ENCODE data around the gene GRB10.
"Not testable (repeated sequence)": the region's sequence is repeated elsewhere in the genome, so short reads cannot be mapped to it uniquely, and the experiment has no call there.

Gene GRB10

DNA sequence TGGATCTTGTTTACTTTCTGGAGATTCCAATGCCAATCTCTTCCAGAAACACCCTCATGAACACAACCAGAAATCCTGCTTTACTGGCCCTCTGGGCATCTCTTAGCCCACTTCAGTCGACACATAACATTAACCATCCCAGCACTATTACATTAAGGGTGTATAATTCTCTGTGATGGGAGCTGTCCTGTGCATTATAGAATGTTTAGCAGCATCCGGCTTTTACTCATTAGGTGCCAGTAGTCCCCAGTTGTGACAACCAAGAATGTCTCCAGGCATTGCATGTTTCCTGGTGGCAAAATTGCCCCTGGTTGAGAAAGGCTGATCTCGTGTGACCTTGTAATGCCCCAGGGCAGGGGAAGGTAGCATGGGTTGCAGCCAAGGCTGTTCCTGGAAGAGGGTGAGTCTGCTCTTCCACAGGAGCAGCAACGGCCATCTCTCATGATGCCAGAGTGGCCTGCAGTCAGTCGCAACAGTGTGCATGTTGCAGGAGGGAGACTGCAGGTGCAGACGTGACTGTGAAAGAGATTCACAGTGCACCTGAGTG is 214.9 kb downstream of the GRB10 start:
- DNase-seq, result no peak

DNA sequence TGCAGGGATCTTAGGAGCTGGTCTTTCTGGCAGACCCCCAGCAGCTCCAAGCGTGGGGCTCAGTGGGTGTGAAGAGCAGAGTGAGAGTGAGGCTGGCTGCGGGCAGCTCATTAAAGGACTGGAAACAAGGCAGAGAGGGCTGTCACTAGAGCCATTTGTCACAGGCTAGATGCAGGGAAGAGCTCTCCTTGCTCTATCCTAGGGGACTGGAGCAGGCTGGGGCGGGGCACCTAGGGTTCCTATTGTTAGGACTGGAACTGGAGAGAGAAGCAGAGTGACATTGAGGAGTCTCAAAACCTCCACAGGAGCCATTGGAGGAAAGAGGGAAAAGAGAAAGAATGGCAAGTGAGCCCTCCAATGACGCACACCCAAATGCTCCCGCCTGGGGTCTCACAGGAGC is 216.7 kb downstream of the GRB10 start:
- DNase-seq, result peak in 1 of 3 experiments; percentile 29

DNA sequence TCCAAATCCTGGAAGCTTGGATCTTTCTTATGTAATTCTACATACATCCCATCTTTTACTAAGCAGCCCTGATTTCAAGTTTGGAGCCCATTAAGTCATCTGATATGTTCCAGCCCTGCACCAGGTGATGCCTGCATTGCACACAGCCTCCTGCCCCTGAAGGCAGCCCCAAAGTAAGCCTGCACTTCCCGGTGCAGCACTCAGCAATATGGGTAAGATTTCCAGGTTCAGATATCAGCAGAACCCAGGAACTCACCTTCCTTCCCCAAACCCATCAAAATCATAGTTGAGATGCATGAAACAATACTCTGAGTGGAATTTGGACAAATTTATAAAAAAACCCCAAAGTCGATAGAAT is 217.2 kb downstream of the GRB10 start:
- no peak for DNase-seq

DNA sequence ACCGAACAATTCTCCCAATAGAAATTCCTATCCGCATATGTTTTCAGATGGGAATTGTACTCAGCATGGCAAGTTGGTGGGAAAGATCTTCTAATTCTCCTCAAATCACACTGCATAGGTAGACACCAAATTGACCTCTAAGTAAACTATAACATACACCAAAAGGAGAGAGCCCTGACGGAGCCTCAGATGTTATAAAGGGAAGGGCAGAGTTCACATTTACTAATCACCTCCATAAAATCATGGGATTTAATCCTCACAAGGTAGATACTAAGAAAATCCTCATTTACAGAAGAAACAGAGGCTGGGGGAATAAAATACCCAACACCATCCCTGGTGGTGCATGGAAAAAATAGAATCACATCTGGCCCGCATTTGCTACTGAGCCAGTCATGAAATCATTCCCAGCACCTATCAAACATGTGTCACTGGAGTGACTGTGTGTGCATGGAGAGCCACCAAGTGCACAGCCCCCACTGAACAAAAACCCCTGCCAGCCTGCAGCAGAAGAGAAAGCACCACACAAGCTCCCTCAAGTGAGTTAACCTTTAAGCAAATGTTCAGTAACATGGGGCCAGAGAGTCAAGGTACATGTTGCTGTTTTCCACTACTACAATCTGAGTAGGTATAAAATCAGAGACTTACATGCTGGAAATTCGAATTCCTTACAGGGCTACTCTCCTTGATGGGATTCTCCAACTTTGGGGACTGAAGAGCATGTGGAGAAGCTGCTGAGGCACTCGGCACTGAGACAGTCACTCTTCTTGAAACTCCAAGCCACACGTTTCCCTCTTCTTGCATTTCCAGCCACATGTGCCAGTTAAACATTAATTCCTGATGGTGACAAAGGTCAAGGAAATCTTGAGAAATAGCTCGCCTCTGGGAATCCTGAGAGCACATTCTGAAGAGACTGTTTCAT is 217.8 kb downstream of the GRB10 start, which contains the start of gene DDC:
TSS of gene DDC (minus strand) at position 766 of the 919 bp plus-strand sequence. CDS start 21,320 bp downstream, outside the sequence.
- no peak for DNase-seq

DNA sequence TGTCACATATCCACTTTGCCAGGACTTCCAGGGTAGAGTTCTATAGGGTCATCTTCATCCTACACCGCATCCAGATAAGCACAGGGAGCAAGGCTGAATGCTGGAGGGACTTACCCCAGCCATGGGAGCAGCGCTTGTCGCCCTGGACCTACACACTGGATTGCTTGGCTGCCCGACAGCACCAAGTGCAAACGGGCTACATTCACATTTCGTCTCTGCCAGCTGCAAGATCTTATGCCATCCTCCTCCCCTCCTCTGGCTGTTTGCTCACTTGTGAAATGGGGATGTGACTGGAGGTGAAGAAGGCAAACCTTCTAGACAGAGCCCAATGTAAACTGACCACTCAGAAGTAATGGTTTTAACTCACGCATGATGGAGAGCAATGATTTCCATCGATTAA is 218.5 kb downstream of the GRB10 start:
- no peak for DNase-seq

DNA sequence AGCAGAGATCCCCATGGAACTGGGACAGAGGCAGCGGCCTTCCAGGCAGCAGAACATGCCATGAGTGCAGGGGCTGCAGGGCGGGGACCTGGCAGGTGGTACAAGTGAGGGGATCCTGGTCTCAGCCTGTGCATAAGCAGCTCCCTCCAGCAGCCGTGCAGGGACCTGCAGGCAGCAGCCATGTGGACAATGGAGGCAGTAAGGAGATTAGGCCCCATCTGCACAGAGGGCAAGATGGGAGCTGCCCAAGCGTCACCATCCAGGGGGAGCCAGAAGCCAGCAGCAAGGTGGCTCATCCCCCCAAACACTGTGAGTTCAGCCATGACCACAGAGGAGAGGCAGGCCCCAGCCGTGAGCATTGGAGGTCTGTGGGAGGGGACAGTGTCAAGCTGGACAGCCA is 220.6 kb downstream of the GRB10 start:
- DNase-seq, result peak in 1 of 3 experiments; percentile 47

DNA sequence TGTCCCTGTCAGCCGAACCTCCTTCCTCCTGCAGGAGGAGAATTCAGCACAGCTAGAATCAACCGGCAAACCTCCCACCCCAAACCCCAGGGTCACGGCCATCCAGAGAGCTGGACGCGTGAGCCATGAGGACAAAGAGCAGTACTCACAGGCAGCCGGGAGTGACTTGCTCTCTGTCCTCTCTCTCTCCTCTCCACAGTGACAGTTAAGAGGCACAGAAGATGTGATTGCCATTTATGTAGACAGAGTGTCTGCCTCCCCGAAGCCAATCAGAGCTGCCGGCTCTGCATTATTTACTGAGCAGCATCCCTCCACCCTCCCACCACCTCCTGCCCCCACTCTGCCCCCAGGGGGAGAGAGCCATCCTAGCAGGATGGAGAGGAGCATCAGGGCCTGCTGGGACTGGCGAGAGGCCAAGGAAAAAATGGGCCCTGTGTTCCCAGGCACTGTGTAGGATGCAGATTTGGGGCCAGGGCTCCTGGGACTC is 221.8 kb downstream of the GRB10 start:
- DNase-seq, result peak; percentile 83 to 98 (median 92)

DNA sequence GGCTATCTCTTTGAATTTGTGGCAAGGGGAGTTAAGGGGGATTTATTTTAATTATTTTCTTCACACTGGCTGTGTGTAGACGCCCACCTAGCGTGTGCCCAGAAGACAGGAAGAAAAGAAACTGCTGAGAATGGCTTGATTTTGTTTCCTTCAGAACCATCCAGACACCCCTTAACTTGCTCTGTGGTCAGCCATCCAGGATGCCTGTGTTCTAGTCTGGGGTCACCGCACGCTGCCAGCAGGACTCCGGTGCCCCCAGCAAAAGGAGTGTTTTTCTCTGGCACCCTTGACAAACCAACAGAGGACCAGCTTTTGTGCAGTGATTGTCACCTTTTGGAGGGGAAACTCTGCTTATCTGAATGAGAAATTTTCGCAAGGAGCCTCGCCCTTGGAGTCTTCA is 222.8 kb downstream of the GRB10 start:
- peak in 1 of 3 experiments; percentile 58 for DNase-seq

DNA sequence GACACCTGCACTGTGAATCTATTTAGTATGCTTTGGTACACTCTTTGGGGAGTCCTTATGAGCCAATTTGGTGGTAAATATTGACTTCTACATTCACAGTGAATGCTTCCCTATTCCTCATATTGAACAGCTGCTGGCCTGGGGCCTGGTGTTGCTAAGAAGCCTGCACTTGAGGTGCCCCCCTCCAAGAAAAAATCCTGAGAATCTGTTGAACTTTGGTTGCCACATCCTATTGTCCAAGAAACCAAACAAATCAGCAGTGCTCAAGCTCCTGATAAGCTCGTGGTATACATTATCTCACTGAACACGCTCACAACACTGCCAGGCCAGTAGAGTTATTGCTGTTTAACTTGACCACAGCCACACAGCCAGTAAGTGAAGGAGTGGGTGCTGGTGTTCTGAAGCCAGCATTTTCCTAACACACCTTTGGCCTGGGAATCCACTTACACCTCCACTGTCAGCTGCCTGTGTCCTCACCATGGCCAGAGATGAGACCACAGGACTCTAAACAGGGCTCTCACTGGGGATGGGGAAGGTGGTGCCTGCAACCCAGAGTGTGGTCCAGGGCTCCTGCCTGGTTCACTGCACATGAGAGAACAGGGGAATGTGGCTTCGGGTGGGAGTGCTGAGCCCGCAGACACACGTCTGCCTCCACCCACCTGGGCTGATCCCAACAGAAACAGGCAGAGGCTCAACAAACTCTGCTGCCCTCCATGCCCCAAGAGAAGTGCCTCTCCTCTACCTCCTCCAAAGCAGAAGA is 224.2 kb downstream of the GRB10 start:
- peak; percentile 46 to 98 (median 83) for DNase-seq

DNA sequence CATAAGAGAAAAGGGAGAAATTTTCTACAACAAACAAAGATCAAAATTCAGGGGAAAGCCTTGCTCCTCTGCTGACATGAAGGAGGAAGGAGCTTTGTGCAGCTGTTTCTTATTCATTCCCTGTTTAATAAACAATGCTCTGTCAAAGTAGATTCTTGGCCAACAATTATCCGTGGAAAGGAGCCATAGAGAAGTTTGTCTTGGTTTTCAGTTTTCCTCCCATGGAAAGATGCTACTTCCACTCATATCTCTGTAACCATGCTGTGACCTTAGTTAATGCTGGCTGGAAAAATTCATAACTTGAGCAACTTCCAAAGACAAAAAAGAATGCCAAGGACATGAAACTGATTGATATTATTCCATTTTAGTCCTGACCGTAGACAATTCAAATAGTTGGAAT is 225.6 kb downstream of the GRB10 start:
- no peak for DNase-seq

DNA sequence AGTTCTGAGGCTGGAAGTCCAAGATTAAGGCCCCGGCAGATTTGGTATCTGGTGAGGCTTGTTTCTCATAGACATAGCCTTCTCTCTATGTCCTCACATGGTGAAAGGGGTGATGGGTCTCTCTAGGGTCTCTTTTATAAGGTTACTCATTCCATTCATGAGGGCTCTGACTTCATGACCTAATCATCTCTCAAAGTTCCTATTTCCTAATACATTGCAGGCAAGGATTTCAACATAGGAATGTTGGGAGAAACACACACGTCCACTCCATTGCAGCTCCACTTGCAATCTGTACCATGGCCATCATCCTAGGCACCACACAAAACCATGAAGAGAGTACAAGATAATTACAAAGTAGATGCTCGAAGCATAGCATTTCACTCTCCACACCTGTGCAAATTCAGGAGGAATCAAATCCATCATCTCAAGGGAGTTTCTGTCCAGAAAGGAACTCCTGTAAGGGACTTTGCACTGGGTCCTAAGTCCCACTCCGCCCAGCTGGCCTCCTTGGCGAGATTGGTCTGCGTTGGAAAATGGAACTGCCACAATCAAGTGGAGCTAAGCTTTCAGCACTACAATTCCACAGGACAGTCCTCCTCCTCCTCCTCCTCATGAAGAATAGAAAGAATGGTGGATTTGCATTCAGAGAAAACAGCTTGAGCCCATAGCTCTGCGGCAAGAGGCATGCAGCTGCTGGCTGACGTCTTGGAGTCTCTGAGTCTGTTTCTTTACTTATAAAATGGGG is 226.3 kb downstream of the GRB10 start:
- peak in 2 of 3 experiments; percentile 34 to 51 for DNase-seq

DNA sequence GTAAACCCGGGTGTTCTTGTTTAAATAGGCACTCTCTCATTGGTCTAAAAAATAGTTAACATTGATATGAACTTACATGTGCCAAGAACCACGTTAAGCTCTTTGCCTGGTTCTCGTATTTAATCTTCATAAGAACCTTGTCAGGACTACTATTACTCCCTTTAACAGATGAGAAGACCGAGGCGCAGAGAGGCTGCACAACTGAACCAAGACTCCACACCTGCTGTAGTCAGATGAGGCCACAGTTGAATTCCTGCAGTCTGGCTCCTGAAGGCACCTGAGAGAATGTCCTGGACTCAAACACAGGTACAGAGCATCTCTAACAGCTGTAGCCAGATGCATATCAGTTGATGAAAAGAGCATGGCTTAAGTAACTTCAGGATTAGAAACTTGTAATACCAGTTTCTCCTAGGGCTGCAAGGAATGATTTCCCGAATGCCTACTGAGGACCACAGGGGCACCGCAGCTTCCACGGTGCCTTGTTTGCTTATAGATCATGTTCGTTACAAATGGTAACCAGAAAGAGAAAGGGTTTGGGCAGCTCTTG is 227.0 kb downstream of the GRB10 start:
- peak in 2 of 3 experiments; percentile 12 to 32 for DNase-seq

DNA sequence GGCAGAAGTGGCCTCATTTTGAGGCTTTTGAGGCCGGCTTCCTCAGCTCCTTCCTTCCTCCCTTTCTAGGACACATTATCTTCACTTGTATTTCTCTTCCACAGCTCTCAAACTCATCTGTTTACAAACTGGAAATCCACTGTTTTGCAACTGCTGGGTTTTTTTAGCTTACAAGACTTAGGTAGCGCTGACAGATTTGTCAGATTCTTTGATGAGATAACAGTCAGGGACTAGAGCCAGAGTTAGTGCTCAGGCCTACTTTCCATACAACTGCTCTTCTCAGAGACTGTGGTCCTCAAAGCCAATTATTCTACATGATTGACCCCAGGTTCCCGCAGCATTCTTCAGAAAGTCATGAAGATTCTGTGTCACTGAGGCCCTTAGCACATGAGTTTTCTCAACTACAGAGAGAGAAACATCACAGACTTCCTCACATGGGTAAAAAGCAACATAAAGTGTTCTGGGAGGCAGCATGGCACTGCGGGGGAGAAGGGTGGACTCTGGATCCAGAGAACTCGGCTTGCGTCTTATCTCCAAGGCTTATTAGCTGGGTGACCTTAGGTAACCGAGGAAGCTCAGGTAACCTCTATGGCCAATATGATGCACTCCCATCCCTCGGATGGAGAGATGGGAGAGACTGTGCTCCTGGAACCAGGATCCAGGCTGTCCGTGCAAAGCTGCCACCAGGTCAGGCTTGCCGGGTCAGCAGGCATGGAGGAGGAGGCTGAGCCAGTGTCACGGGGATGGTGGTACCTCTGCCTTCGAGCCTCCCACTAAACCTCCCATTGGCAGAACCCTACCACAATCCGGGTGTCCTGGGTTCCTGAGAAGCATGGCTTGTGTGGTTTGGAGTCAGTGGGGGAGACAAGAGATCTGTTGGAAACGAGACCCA is 228.0 kb downstream of the GRB10 start:
- peak in 1 of 3 experiments; percentile 26 for DNase-seq

DNA sequence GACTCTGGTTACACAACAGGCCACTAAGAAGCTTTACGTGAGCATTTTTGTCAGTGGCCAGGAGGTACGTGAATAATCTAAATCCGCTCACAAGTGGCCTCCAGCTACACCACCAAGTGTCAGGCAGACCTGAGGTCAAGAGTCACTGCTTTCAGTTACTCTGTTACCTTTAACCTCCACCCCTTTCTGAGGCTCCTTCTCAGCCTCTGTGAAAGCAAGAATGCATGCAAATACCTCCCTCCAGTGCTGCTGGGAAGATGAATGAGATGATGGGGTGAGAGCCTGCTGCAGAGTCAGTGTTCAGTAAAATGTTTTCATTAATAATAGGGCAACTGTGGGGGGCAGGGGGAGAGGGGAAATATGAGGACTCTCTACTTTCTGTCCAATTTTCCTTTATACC is 228.7 kb downstream of the GRB10 start:
- peak in 1 of 3 experiments; percentile 26 for DNase-seq

DNA sequence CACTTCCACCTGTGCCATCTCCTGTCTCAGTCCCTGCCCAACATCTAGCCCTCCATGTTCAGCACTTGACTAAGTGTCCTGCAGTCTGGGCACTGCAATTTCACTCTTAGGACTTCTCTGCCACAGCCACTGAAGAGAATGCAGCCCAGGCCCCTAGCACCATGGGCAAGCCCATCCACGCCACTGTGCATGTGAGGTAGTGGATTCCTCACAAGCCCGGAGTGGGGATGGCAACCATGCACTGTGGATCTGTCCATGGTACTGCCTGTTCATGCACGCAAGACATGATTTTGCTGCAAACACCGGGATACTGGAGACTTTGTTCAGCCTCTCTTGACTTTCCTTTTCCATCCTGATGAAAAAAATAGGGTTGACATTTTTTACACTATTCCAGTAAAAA is 229.8 kb downstream of the GRB10 start:
- DNase-seq, result no peak

DNA sequence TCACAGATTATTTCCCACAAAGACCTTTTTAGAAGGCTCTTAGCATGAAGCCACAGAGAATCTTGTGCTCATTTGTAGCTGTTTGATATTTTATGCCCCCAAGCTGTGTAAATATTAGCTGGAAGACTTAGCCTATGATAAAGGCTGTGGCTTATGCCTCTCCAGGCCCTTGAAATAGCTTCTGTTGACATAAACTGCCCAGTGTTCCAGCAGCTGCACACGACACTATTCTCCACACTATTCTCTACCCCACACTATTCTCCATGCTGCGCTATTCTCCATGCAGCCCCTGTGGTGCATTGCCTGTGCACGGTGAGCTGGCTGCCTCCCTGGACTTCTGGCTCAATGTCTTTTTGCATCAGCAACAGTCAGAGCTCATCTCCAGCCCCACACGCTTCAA is 230.6 kb downstream of the GRB10 start:
- peak; percentile 89 to 99 (median 93) for DNase-seq

DNA sequence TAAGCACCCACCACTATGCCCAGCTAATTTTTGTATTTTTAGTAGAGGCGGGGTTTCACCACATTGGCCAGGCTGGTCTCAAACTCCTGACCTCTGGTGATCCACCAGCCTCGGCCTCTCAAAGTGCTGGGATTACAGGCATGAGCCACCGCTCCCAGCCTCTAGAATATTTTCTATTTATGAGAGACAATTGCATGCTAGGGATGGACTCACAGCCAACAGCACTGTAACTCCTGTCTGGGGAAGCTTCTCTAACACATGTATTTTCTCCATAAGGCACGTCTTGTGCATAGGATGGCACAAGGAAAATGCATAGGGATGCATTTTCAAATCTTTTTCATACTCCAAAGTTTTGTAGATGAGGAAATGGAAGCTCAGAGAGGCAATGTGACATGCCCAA is 237.1 kb downstream of the GRB10 start:
- DNase-seq, result not testable (repeated sequence)

DNA sequence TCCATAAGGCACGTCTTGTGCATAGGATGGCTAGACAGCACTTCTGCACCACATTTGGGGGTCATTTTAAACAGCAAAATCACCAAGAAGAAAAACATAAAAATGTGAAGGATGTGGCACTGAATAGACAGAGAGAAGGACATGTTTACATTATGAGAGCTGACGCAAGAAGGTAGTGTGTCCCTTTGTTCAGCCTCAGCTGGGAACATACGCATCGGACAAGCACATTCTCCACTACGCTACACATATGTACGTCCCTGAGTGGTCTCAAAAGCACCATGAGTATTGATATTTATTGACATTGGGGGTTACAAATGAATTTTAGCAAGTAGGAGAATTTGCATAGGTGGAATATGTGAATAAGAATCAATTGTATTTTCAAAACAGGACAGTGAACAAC is 237.7 kb downstream of the GRB10 start:
- peak in 2 of 3 experiments; percentile 16 to 78 for DNase-seq

DNA sequence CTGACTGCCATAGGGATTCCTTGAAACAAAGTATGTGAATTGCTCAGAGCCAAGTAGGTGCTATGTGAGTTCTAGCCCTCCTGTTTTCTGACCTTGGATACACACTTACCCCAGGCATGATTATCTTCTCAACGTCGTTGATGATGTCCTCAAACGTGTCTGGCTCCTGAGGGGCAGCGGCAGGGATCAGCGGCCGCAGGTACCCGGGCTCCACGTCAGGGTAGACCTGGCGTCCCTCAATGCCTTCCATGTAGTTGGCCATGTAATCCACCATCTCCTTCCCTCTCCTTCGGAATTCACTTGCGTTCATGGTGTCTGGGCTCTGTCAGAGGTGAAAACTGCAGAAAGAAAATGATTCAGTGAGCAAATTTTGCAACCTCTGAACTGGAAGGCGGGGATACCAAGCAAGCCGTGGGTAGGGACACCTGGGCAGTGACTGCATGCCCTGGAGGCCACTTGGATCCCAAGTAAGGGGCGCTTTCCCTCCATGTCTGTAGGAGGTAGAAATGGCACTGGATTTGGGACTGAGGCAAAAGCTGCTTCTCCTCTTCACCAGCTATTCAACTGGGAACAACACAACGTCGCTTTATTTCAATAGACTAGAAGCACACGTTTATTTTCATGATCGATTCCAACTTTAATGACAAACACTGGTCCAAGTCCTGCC is 238.8 kb downstream of the GRB10 start:
- no peak for DNase-seq

DNA sequence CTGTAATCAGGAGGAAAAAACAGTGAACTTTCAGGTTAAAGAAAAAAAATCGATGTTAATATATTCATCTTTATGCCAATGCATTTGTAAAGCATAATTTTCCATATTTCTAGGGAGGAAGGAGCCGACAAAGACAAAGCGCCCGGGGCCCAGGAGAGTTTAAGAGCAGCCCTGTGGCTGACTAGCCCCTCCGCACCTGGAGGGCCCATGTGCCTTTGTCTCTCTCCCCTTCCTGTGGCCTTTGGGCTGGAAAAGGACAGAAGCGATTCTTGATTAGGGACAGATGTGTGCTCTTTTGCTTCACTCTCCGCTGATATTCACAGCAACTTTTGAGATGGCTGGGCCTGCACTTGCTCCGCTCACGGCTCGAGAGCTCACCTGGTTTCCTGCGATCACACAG is 240.6 kb downstream of the GRB10 start:
- no peak for DNase-seq
